OCI-LY3 (cell line): ENCODE measurements around the gene ZDHHC14.
A peak's percentile ranks its signal among the peaks of the same experiment; 100 is the strongest.

Experiments used
- H2AFZ ChIP-seq: fragments of 200-600, 300-600 bp; shearing (Covaris generic); 2 replicates; pipeline ENCODE4 v1.6.0; 2014; ENCODE audit warnings: antibody characterized with exemption, low read depth, low read length
- H3K27ac ChIP-seq: fragments of 200-600, 300-600 bp; sonication (generic); 2 replicates; pipeline ENCODE4 v1.5.1; 2014; ENCODE audit warnings: mild to moderate bottlenecking, low read length, moderate library complexity, mixed read lengths
- H3K27me3 ChIP-seq: fragments of 200-600, 300-600 bp; sonication (generic); 2 replicates; pipeline ENCODE4 v1.6.1; 2014; ENCODE audit warnings: low read depth, low read length, mixed read lengths
- H3K36me3 ChIP-seq: fragments of 200-600, 300-600 bp; sonication (generic); replicated peaks from 2 replicates; pipeline ENCODE3; 2014; ENCODE audit warnings: low read depth, low read length, mixed read lengths
- H3K4me1 ChIP-seq: fragments of 300-600, 200-600 bp; sonication (generic); 2 replicates; pipeline ENCODE4 v1.6.1; 2014; ENCODE audit warnings: low read length, mixed read lengths
- H3K4me2 ChIP-seq: fragments of 200-600, 300-600 bp; sonication (generic); 2 replicates; pipeline ENCODE4 v1.6.1; 2014; ENCODE audit warnings: low read length, mixed read lengths
- H3K4me3 ChIP-seq: fragments of 300-600, 200-600 bp; sonication (generic); 2 replicates; pipeline ENCODE4 v1.5.1; 2014; ENCODE audit warnings: antibody characterized with exemption, mild to moderate bottlenecking, low read length, moderate library complexity
- H3K79me2 ChIP-seq: fragments of 300-600, 200-600 bp; shearing (Covaris generic); 2 replicates; pipeline ENCODE4 v1.6.1; 2014; ENCODE audit warnings: mild to moderate bottlenecking, low read length, mixed read lengths
- H3K9ac ChIP-seq: fragments of 300-600, 200-600 bp; shearing (Covaris generic); 2 replicates; pipeline ENCODE4 v1.6.0; 2014; ENCODE audit warnings: mild to moderate bottlenecking, low read length, moderate library complexity
- H3K9me3 ChIP-seq: fragments of 200-600, 300-600 bp; shearing (Covaris generic); 2 replicates; pipeline ENCODE4 v1.6.1; 2014; ENCODE audit warnings: low read length, mixed read lengths; ENCODE audit not compliant: insufficient read depth
- H4K20me1 ChIP-seq: fragments of 200-600, 300-600 bp; sonication (generic); 2 replicates; pipeline ENCODE4 v1.6.1; 2016; ENCODE audit warnings: low read length, mixed read lengths; ENCODE audit not compliant: insufficient read depth
- EZH2phosphoT487 ChIP-seq: fragments of 200-600 bp; shearing (Covaris generic); IDR thresholded peaks from 2 replicates; pipeline ENCODE4 v1.6.1; 2018; ENCODE audit warnings: antibody characterized with exemption, mixed run types, low read depth
- TF ChIP-seq, protein P1 (sequence below): fragments of 200-600, 300-600 bp; sonication (generic); IDR thresholded peaks from 2 replicates; pipeline ENCODE4 v1.5.1; 2014; ENCODE audit warnings: antibody characterized with exemption, low read length, low read depth

ZDHHC14 gene

DNA sequence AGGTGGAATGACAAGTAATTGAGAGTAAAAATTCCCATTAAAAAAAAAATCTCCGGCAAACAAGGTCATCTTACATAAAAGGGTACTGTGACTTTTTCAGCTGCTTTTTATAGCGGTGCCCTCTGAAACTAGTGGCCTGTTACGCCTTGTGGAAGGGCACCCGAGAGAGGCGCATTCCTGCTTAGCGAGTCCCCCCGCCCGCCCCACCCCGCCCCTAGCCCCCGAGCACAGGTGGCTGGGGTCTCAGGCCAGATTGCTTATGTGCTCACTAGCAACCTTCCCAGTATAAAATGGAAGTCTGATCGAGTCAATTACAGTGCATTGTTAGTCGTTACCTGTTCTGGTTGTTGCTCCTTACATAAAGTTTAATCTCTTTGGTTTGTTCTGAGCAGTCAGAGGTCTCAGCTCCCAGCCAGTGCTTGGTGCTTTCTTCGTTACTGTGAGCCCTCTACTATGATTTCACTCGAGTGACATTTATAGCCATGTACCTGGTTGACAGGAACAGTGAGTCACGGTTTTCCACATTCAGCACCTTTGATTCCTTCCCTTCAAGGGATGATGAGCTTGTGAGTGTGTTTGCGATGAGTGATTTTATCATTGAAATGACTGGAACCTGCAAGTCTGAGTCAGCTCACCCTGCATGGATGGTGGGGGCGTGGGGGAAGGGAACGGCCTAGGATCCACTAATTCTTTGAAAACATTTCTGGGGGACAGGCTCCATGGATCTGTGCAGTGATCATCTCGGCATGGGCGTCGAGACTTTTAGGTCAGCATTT is 47.6 kb downstream of the ZDHHC14 start:
- Histone ChIP-seq H3K4me1 (peaks cover 12% of the 10 kb centered on the region), H3K4me2 (no peak overlapping the region), H3K4me3 (no peak overlapping the region), H3K9ac (no peak overlapping the region), H4K20me1 (no peaks in the 10 kb centered on the region), H2AFZ (no peak overlapping the region), H3K79me2 (no peaks in the 10 kb centered on the region), H3K27ac (no peak overlapping the region), H3K27me3 (no peaks in the 10 kb centered on the region), H3K36me3 (no peaks in the 10 kb centered on the region), H3K9me3 (no peaks in the 10 kb centered on the region)
- no peak for TF ChIP-seq EZH2phosphoT487
- TF ChIP-seq, protein P1, sequence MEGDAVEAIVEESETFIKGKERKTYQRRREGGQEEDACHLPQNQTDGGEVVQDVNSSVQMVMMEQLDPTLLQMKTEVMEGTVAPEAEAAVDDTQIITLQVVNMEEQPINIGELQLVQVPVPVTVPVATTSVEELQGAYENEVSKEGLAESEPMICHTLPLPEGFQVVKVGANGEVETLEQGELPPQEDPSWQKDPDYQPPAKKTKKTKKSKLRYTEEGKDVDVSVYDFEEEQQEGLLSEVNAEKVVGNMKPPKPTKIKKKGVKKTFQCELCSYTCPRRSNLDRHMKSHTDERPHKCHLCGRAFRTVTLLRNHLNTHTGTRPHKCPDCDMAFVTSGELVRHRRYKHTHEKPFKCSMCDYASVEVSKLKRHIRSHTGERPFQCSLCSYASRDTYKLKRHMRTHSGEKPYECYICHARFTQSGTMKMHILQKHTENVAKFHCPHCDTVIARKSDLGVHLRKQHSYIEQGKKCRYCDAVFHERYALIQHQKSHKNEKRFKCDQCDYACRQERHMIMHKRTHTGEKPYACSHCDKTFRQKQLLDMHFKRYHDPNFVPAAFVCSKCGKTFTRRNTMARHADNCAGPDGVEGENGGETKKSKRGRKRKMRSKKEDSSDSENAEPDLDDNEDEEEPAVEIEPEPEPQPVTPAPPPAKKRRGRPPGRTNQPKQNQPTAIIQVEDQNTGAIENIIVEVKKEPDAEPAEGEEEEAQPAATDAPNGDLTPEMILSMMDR = no peak

- H3K4me2 ChIP-seq = no peak overlapping the region
- no peak overlapping the region for H3K27ac ChIP-seq
Measured at GRCh38 chr6:157429248-157429647, 48.3 kb downstream of the ZDHHC14 start.

DNA sequence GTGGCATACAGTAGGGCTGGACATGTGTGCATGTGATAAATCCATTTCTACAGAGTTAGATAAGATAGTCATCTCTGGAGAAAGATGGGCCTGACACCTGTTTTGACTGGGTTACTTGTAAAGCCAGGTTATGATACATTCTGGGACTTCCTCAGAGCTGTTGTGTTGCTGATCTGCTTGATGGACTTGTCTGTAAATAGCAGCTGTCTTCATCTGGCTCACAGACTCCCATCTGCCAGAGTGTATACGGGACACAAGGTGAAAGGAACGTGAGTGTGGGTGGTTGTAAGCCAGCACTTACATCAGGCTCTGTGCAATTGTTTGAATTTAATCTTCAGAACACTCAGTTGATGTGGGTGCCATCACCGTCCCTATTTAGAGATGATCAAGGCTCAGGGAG is 49.8 kb downstream of the ZDHHC14 start:
- no peak for TF ChIP-seq EZH2phosphoT487
- TF ChIP-seq, protein P1 = no peak
- no peak overlapping the region for H3K9ac ChIP-seq
- peak overlapping the region; percentile 53 for H2AFZ ChIP-seq
- peaks cover 12% of the 10 kb centered on the region for H3K4me1 ChIP-seq
- no peaks in the 10 kb centered on the region for H3K9me3 ChIP-seq
- H3K27me3 ChIP-seq = no peaks in the 10 kb centered on the region
- no peak overlapping the region for H3K4me3 ChIP-seq
- H4K20me1 ChIP-seq = no peaks in the 10 kb centered on the region
- H3K27ac ChIP-seq = peak overlapping the region; percentile 23; the same call in 1 of the 2 replicates
- H3K79me2 ChIP-seq = no peaks in the 10 kb centered on the region
- H3K4me2 ChIP-seq = peak overlapping the region; percentile 43
- H3K36me3 ChIP-seq = no peaks in the 10 kb centered on the region

More at GRCh38 chr6:157429248-157429647, 48.3 kb downstream of the ZDHHC14 start:
- Histone ChIP-seq H3K79me2 (no peaks in the 10 kb centered on the region), H3K27me3 (no peaks in the 10 kb centered on the region), H3K36me3 (no peaks in the 10 kb centered on the region), H3K4me3 (no peak overlapping the region), H4K20me1 (no peaks in the 10 kb centered on the region), H3K9ac (no peak overlapping the region), H3K9me3 (no peaks in the 10 kb centered on the region), H3K4me1 (peaks cover 12% of the 10 kb centered on the region), H2AFZ (no peak overlapping the region)
- TF ChIP-seq, protein P1 = no peak
- no peak for TF ChIP-seq EZH2phosphoT487

- no peak overlapping the region for H3K4me2 ChIP-seq
- H3K36me3 ChIP-seq = no peaks in the 10 kb centered on the region
- no peak overlapping the region for H3K27ac ChIP-seq
- H2AFZ ChIP-seq = no peak overlapping the region
- no peaks in the 10 kb centered on the region for H3K9me3 ChIP-seq
- H4K20me1 ChIP-seq = no peaks in the 10 kb centered on the region
- H3K79me2 ChIP-seq = no peaks in the 10 kb centered on the region
- H3K4me1 ChIP-seq = peaks cover 12% of the 10 kb centered on the region
- no peak overlapping the region for H3K9ac ChIP-seq
- TF ChIP-seq EZH2phosphoT487 = no peak
- TF ChIP-seq, protein P1 = no peak
- no peak overlapping the region for H3K4me3 ChIP-seq
- no peaks in the 10 kb centered on the region for H3K27me3 ChIP-seq
Measured at GRCh38 chr6:157432231-157432891, 51.4 kb downstream of the ZDHHC14 start.
